Gastrocnemius medialis (tissue), 4 donors: ENCODE data around the gene CASK. TPM values are rescaled to one million over a fixed set of nuclear protein-coding genes. Genes with fewer than 3 reads are reported as not detected.
"Not testable (repeated sequence)": the region's sequence is repeated elsewhere in the genome, so short reads cannot be mapped to it uniquely, and the experiment has no call there.

Source experiments
- ATAC-seq, 2 donors: fragments of 150-250 bp; one replicate each; pipeline ENCODE4 v1.9.1; 2016
- DNase-seq, 2 donors: peaks; one replicate each; pipeline ENCODE4 v3.0.0-alpha.2; 2019
- H3K27ac ChIP-seq, 4 donors: fragments of 200-600 bp; sonication (generic); 1 replicate in 1 of 4; 2 replicates in 3 of 4; pipeline ENCODE4 v1.5.1; 2016 to 2018; ENCODE audit warnings: mild to moderate bottlenecking in 2 of 4, moderate library complexity in 1 of 4
- H3K27me3 ChIP-seq, 3 donors: fragments of 200-600 bp; sonication (generic) in 2 of 3; 1 replicate in 1 of 3; 2 replicates in 2 of 3; pipeline versions ENCODE4 v1.5.1 to v1.6.0; 2016 to 2019; ENCODE audit warnings: mild to moderate bottlenecking in 1 of 3, moderate library complexity in 1 of 3
- H3K36me3 ChIP-seq, 2 donors: fragments of 200-600 bp; sonication (generic) in 1 of 2; one replicate each; pipeline ENCODE4 v1.5.1; 2017 to 2018
- H3K4me1 ChIP-seq, 2 donors: fragments of 200-600 bp; sonication (generic) in 1 of 2; one replicate each; pipeline ENCODE4 v1.5.1; 2016 to 2017; ENCODE audit warnings: mild to moderate bottlenecking in 2 of 2
- H3K4me3 ChIP-seq, 4 donors: fragments of 200-600 bp; sonication (generic) in 3 of 4; 1 replicate in 1 of 4; 2 replicates in 3 of 4; pipeline ENCODE4 v1.5.1; 2016 to 2019; ENCODE audit warnings: mild to moderate bottlenecking in 2 of 4
- H3K9me3 ChIP-seq, 3 donors: fragments of 200-600 bp; sonication (generic) in 2 of 3; 1 replicate in 1 of 3; 2 replicates in 2 of 3; pipeline ENCODE4 v1.5.1; 2016 to 2019
- CTCF ChIP-seq, 5 experiments: fragments of 450-650 bp in 3 of 5; fragments of 200-600 bp in 2 of 5; sonication (generic) in 2 of 5; IDR thresholded peaks in 4 of 5; conservative IDR thresholded peaks in 1 of 5; 1 replicate in 4 of 5; 2 replicates in 1 of 5; pipeline ENCODE4 v1.5.1; 2016 to 2019; ENCODE audit warnings: antibody characterized with exemption in 5 of 5, mild to moderate bottlenecking in 3 of 5, moderate library complexity in 3 of 5
- POLR2A ChIP-seq, 2 donors: fragments of 450-650 bp; IDR thresholded peaks; one replicate each; pipeline ENCODE4 v1.6.1; 2017; ENCODE audit warnings: antibody characterized with exemption in 2 of 2, mild to moderate bottlenecking in 2 of 2, moderate library complexity in 2 of 2
- in situ Hi-C, 4 donors: fragments of 200-750 bp; cut with MboI; loops; one replicate each; pipeline versions ENCODE4 v1.15.0 to v1.8.0; 2017; ENCODE audit warnings: low sequenced_read_pairs in 4 of 4
- intact Hi-C: fragments of 100-400 bp; cut with DNase I; formaldehyde crosslinking; loops from one replicate; pipeline ENCODE4 v1.15.1; 2023; ENCODE audit warnings: low total_unique reads
- total RNA-seq, 4 donors: library from RNA; depleted of rRNA; stranded (reverse); fragments of >200 nt; gene quantifications; one replicate each; pipeline versions ENCODE4 v1.1.0 to v1.2.3, GENCODE V29; 2016

Gene CASK
- total RNA-seq, 4 donors from 2014 or later: 7.3 to 14.3 (median 10.0) TPM

GRCh38 chrX:41608244-41608643 lies 315.1 kb downstream of the CASK start:
- TF ChIP-seq CTCF (IDR thresholded peaks at IDR 0.05 in 4 of 5, conservative IDR thresholded peaks at IDR 0.05 in 1 of 5) (no peak), POLR2A (IDR thresholded peaks at IDR 0.05) (no peak)
- H3K4me3 ChIP-seq: no peak overlapping the region
- intact Hi-C loops (no loop called here), in situ Hi-C loops (no loop called here)
- no peaks in the 10 kb centered on the region for H3K4me1 ChIP-seq
- no peaks in the 10 kb centered on the region for H3K36me3 ChIP-seq
- ATAC-seq: no peak
- H3K27ac ChIP-seq: no peak overlapping the region
- DNase-seq: no peak
- no peaks in the 10 kb centered on the region for H3K9me3 ChIP-seq
- H3K27me3 ChIP-seq: no peaks in the 10 kb centered on the region

GRCh38 chrX:41607264-41607832 lies 316.0 kb downstream of the CASK start:
- intact Hi-C loops (no loop called here), in situ Hi-C loops (no loop called here)
- ATAC-seq (no peak), DNase-seq (no peak)
- H3K27ac ChIP-seq: no peak overlapping the region
- H3K36me3 ChIP-seq: no peaks in the 10 kb centered on the region
- H3K4me1 ChIP-seq: no peaks in the 10 kb centered on the region
- no peaks in the 10 kb centered on the region for H3K9me3 ChIP-seq
- no peak for TF ChIP-seq POLR2A (IDR thresholded peaks at IDR 0.05)
- TF ChIP-seq CTCF (IDR thresholded peaks at IDR 0.05 in 4 of 5, conservative IDR thresholded peaks at IDR 0.05 in 1 of 5): no peak
- no peak overlapping the region for H3K4me3 ChIP-seq
- no peaks in the 10 kb centered on the region for H3K27me3 ChIP-seq

GRCh38 chrX:41606057-41606456 lies 317.3 kb downstream of the CASK start:
- DNase-seq, intact Hi-C loops, in situ Hi-C loops, H3K27me3 ChIP-seq, H3K4me1 ChIP-seq, H3K36me3 ChIP-seq, H3K9me3 ChIP-seq, H3K4me3 ChIP-seq, H3K27ac ChIP-seq, ATAC-seq: not testable (repeated sequence)

GRCh38 chrX:41604766-41605543 lies 318.4 kb downstream of the CASK start:
- in situ Hi-C loops: no loop called here
- H3K36me3 ChIP-seq: no peaks in the 10 kb centered on the region
- no peak for ATAC-seq
- no peak overlapping the region for H3K4me3 ChIP-seq
- H3K27me3 ChIP-seq: no peaks in the 10 kb centered on the region
- TF ChIP-seq POLR2A (IDR thresholded peaks at IDR 0.05) (no peak), CTCF (IDR thresholded peaks at IDR 0.05 in 4 of 5, conservative IDR thresholded peaks at IDR 0.05 in 1 of 5) (no peak)
- H3K4me1 ChIP-seq: no peaks in the 10 kb centered on the region
- no peaks in the 10 kb centered on the region for H3K9me3 ChIP-seq
- H3K27ac ChIP-seq: no peak overlapping the region
- DNase-seq: no peak
- intact Hi-C loops: no loop called here

GRCh38 chrX:41604177-41604576 lies 319.2 kb downstream of the CASK start:
- no peak for DNase-seq
- Histone ChIP-seq H3K4me1 (no peaks in the 10 kb centered on the region), H3K9me3 (no peaks in the 10 kb centered on the region), H3K4me3 (no peak overlapping the region), H3K36me3 (no peaks in the 10 kb centered on the region), H3K27ac (no peak overlapping the region), H3K27me3 (no peaks in the 10 kb centered on the region)
- TF ChIP-seq POLR2A (IDR thresholded peaks at IDR 0.05): no peak
- no peak for TF ChIP-seq CTCF (IDR thresholded peaks at IDR 0.05 in 4 of 5, conservative IDR thresholded peaks at IDR 0.05 in 1 of 5)
- ATAC-seq: no peak
- intact Hi-C loops: no loop called here
- in situ Hi-C loops: no loop called here
